ENCODE data around the gene NOB1.
A peak's percentile ranks its signal among the peaks of the same experiment; 100 is the strongest.

Gene NOB1

DNA sequence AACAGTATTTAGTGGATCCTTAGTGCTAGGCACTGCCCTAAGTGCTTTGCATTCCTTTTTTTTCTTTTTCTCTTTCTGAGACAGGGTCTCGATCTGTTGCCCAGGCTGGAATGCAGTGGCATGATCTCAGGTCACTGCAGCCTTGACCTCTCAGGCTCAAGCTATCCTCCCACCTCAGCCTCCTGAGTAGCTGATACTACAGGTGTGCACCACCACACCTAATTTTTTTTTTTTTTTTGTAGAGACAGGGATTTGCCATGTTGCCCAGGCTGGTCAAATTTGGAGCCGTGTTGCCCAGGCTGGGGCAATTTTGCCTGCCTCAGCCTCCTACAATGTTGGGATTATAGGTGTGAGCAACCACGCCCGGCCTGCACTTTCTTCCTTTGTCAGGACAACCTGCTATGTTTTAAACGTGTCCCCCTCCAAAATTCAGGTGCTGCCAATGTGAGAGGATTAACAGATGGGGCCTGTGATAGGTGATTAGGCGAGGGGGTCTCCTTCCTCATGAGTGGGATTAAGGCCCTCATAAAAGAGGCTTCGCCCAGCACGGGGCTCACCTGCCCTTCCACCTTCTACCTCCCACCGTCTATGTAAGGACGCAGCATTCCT, 33.8 kb downstream of the NOB1 start:
- no peak for DNase-seq (ENCODE audit: low read depth)
- no peak overlapping the region for H3K4me3 ChIP-seq (ENCODE audit: low read depth, low read length)
- TF ChIP-seq CTCF (conservative IDR thresholded peaks at IDR 0.05; ENCODE audit: low read depth, low read length), result no peak

GRCh38 chr16:69718111-69718764, 36.5 kb downstream of the NOB1 start:
- no peak overlapping the region for H3K4me3 ChIP-seq (ENCODE audit: low read depth, low read length)
- DNase-seq (ENCODE audit: low read depth), result no peak
- no peak for TF ChIP-seq CTCF (conservative IDR thresholded peaks at IDR 0.05; ENCODE audit: low read depth, low read length)

GRCh38 chr16:69717066-69717465, 37.7 kb downstream of the NOB1 start:
- H3K4me3 ChIP-seq (ENCODE audit: low read depth, low read length), result no peak overlapping the region
- no peak for DNase-seq (ENCODE audit: low read depth)
- no peak for TF ChIP-seq CTCF (conservative IDR thresholded peaks at IDR 0.05; ENCODE audit: low read depth, low read length)

DNA sequence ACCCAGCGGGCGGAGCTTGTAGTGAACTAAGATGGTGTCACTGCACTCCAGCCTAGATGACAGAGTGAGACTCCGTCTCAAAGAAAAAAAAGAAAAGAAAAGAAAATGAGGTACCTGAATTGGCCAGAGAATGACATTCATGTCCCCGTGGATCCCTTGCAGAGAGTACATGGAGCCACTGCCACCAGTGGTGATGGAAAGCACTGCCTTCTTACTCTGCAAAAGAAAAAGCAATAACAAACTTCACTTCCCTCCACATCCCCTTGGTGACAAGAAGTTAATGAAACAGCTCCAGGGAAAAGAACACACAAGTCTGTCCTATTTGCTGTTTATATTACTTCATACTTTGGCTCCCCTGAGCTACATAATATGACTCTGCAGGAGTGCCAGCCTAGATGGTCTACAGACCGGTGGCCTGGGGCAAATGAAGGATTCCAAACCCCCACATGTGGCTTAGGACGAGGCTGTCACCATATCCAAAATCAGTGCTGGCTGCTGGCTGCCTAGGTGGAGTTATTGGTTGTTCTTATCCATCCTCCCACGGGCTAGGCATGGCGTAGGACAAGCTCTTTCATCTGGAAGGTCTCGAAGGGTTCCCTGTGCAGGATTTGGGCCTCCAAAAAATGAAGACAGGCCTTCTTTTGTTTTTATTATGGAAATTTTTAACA, 41.7 kb downstream of the NOB1 start:
- H3K4me3 ChIP-seq (ENCODE audit: low read depth, low read length), result no peak overlapping the region
- TF ChIP-seq CTCF (conservative IDR thresholded peaks at IDR 0.05; ENCODE audit: low read depth, low read length), result peak; percentile 12
- DNase-seq (ENCODE audit: low read depth), result no peak

DNA sequence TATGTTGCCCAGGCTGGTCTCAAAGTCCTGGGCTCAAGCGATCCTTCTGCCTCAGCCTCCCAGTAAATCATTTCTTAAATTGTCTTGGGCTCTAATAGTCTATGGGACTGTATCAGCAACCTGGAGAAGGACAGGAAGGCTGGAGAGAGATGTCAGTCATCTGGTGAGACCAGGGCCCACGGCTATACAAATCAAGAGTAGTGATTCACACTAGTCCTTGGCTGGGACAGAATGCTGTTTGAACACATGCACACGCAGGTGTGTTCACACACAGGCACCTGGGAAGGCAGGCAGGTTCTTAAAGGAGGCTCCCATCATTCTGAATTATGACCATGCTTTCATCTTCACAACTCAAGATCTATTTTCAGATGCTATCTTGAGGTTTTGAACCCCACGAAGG, 42.4 kb downstream of the NOB1 start:
- H3K4me3 ChIP-seq (ENCODE audit: low read depth, low read length), result no peak overlapping the region
- TF ChIP-seq CTCF (conservative IDR thresholded peaks at IDR 0.05; ENCODE audit: low read depth, low read length), result no peak
- no peak for DNase-seq (ENCODE audit: low read depth)

DNA sequence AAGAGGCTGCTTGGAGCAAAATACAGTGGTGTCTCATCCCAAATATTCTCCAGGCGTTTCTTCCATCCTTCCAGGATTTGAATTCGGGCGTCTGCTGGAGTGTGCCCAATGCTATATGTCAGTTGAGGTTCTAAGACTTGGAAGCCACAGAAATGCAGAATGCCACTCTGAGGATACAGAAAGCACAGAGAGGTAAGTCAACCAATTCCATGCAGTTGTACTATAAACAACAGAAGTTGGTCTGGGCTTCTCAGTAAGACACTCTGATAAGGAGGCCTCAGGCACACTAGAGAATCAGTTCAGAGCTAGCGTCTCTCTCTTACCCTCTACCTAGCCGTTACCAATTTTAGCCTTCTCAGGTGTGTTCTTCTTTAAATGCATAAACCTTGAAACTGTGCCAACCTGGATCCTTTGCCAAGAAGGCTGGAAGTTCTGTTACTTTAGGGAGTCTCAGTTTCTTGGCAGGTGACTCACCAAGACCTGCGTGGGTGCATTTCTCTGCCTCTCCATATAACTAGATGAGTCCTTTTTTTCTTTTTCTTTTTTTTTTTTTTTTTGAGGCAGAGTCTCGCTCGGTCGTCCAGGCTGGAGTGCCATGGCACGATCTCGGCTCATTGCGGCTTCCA, 43.5 kb downstream of the NOB1 start:
- no peak for TF ChIP-seq CTCF (conservative IDR thresholded peaks at IDR 0.05; ENCODE audit: low read depth, low read length)
- peak; percentile 78 for DNase-seq (ENCODE audit: low read depth)
- no peak overlapping the region for H3K4me3 ChIP-seq (ENCODE audit: low read depth, low read length)
